Measurements from ENCODE around the gene SUV39H1.

SUV39H1 gene

GRCh38 chrX:48695925-48696300, 621 bp upstream of the SUV39H1 start:
- no peak for TF ChIP-seq POLR2A (IDR thresholded peaks at IDR 0.05; ENCODE audit: extremely low read depth, insufficient read length)
- TF ChIP-seq MYC (IDR thresholded peaks at IDR 0.05; ENCODE audit: low read depth, low read length), result no peak
- no peak for TF ChIP-seq CTCF (IDR thresholded peaks at IDR 0.05; ENCODE audit: low read depth, low read length)
- no peak for TF ChIP-seq MAX (IDR thresholded peaks at IDR 0.05; ENCODE audit: low read depth, low read length)

GRCh38 chrX:48696909-48697727, 584 bp downstream of the SUV39H1 start:
- TF ChIP-seq MYC (IDR thresholded peaks at IDR 0.05; ENCODE audit: low read depth, low read length) (no peak), CTCF (IDR thresholded peaks at IDR 0.05; ENCODE audit: low read depth, low read length) (no peak), POLR2A (IDR thresholded peaks at IDR 0.05; ENCODE audit: extremely low read depth, insufficient read length) (no peak), MAX (IDR thresholded peaks at IDR 0.05; ENCODE audit: low read depth, low read length) (no peak)
- peak; percentile 78 for DNase-seq (ENCODE audit: low read depth)
- H3K4me3 ChIP-seq (ENCODE audit: low read depth, low read length), result peak overlapping the region; percentile 75

More at GRCh38 chrX:48695925-48696300, 621 bp upstream of the SUV39H1 start:
- no peak for DNase-seq (ENCODE audit: low read depth)
- H3K4me3 ChIP-seq (ENCODE audit: low read depth, low read length), result peak overlapping the region; percentile 67

- DNase-seq (ENCODE audit: low read depth), result no peak
- no peak for TF ChIP-seq POLR2A (IDR thresholded peaks at IDR 0.05; ENCODE audit: extremely low read depth, insufficient read length)
- no peak for TF ChIP-seq CTCF (IDR thresholded peaks at IDR 0.05; ENCODE audit: low read depth, low read length)
- no peak for TF ChIP-seq MYC (IDR thresholded peaks at IDR 0.05; ENCODE audit: low read depth, low read length)
- no peak for TF ChIP-seq MAX (IDR thresholded peaks at IDR 0.05; ENCODE audit: low read depth, low read length)
- H3K4me3 ChIP-seq (ENCODE audit: low read depth, low read length), result peak overlapping the region; percentile 75
Measured at GRCh38 chrX:48698306-48698705, 1.8 kb downstream of the SUV39H1 start.

- TF ChIP-seq MYC (IDR thresholded peaks at IDR 0.05; ENCODE audit: low read depth, low read length) (no peak), POLR2A (IDR thresholded peaks at IDR 0.05; ENCODE audit: extremely low read depth, insufficient read length) (no peak), MAX (IDR thresholded peaks at IDR 0.05; ENCODE audit: low read depth, low read length) (no peak), CTCF (IDR thresholded peaks at IDR 0.05; ENCODE audit: low read depth, low read length) (no peak)
- H3K4me3 ChIP-seq (ENCODE audit: low read depth, low read length), result no peak overlapping the region
- DNase-seq (ENCODE audit: low read depth), result no peak
Measured at GRCh38 chrX:48700246-48700645, 3.7 kb downstream of the SUV39H1 start.

GRCh38 chrX:48700951-48701653, 4.6 kb downstream of the SUV39H1 start:
- no peak overlapping the region for H3K4me3 ChIP-seq (ENCODE audit: low read depth, low read length)
- peak; percentile 22 for DNase-seq (ENCODE audit: low read depth)
- no peak for TF ChIP-seq MYC (IDR thresholded peaks at IDR 0.05; ENCODE audit: low read depth, low read length)
- TF ChIP-seq CTCF (IDR thresholded peaks at IDR 0.05; ENCODE audit: low read depth, low read length), result no peak
- peak; percentile 43; the same call in 1 of the 2 replicates for TF ChIP-seq MAX (IDR thresholded peaks at IDR 0.05; ENCODE audit: low read depth, low read length)
- no peak for TF ChIP-seq POLR2A (IDR thresholded peaks at IDR 0.05; ENCODE audit: extremely low read depth, insufficient read length)
